Inferior parietal cortex (tissue), 1 donor: ENCODE data around the gene WDR1.

Experiments used
- DNase-seq: peaks from one replicate; pipeline ENCODE4 v3.0.0-alpha.2; 2016; ENCODE audit errors: extremely low spot score

WDR1 gene

GRCh38 chr4:10099499-10100325 is 16.9 kb downstream of the WDR1 start:
- DNase-seq, result no peak

DNA sequence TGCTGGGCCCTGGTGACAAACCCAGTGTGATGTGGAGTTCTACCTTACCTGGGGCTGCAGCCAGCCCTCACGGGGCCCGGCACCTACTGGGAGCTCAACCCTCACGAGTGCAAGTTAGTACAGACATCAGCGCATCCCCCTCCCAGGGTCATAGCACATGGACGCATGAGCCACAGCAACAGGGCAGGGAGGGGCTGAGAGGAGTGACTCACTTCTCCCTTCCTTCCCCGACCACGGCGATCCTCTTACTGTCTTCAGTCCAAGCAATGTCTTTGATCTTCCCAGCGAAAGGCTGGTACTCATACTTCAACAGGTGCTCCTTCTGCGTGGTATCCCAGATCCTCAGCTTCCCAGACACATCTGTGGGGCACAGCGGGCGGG is 17.8 kb downstream of the WDR1 start:
- DNase-seq, result no peak

GRCh38 chr4:10097906-10098779 is 18.5 kb downstream of the WDR1 start:
- DNase-seq, result no peak

DNA sequence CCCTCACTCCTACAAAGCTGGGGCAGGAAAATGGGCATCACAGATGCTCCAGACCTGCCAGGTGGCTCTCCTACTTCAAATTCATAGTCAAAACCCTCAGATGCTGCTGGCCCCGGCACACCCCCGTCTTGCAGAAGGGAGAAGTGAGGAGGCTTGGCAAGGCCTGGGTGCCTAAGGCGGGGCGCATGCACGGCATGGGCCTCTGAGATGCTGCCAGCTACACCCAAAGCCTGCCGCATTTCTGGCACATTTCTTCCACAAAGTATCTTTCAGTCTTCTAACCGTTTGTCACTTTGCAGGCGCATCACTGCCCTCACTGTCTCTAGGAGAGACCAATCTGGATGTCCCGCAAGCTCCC is 19.6 kb downstream of the WDR1 start:
- no peak for DNase-seq

DNA sequence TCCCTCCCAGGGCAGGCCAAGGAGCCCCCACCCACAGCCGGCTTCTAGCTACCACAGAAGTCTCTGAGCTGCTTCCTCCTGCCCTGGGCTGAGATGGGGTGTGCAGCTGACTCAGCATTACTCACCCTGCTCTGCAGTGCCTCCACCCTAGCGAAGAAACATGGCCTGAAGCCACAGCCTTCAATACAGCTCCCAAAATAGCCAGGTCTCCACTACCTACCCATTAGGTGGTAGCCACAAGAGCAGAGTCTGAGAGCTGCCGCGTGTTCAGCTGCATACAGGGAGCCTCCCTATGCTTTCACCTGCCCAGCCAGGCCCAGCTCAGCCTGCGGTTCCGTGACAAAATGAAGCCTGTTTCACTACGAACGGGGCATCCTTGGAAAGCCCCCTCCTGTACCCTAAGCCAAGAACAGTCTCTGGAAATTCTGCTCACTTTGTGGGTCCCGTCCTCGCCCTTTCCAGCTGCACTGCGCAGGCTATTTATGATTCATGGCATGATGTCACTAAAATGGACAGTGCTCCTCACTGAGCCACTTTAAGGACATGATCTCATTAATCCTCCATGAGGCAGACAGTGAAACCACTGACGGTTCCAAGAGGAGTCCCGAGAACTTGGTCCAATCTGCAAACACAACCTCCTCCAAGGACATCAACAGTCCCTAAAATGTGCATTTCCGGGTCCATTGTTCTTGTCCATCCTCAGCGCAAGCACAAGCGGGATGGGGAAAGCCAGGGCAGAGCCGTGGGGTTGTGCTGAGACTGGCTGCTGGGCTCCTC is 20.2 kb downstream of the WDR1 start:
- DNase-seq, result peak; percentile 49

- no peak for DNase-seq
These were observed 21.2 kb downstream of the WDR1 start for GRCh38 chr4:10095296-10095991.

DNA sequence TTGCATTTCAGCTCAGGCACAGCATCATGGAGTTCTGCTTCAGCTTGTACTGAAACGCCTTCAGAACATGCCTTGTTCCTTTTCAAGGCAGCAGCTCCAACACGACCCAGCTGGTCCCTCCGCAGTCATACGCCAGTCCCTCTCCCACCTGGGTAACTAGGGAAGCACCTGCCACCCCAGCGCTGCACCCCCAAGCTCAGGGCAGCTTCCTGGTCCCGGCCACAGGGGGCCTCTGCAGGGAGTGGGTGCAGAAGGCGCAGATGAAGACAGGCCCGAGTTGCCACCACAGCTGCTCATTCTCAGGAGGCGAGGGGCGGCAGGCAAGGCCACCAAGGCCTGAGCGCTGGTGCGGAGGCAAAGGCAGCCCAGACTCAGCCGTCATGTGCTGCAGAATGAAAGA is 21.8 kb downstream of the WDR1 start:
- no peak for DNase-seq

DNA sequence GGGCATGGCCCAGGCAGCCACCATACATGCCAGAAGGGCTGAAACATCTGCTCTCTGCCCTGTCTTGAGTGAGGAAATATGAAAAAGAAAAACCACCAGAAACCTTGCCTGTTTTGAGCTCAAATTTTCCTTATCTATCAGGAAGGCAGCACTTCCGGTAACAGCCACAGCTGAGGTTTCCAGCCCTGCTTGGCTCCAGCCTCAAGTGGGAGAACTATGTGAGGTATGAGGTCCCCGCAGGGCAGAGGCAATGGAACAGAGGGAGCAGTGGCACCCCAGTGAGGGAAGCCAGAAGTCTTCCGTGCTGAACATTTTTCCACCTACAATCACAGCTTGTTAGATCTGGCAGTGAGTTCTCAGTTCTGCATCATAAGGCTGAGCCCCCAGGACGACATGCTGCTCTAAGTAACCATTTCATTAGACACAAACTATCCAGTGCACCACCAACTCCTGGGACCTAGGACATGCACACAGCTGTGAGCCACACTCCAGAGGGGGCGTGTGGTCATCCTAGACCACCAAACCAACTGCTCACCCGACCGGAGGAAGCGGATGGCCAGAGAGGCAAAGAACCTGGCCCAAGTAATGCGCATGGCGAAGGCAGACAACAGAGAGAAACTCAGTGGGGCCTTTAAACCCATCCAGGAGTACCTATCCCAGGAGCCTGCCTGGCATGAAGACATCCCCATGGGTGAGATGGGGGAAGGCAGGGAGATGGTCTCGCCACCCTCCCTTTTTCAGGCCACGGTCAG is 22.6 kb downstream of the WDR1 start:
- DNase-seq, result no peak

DNA sequence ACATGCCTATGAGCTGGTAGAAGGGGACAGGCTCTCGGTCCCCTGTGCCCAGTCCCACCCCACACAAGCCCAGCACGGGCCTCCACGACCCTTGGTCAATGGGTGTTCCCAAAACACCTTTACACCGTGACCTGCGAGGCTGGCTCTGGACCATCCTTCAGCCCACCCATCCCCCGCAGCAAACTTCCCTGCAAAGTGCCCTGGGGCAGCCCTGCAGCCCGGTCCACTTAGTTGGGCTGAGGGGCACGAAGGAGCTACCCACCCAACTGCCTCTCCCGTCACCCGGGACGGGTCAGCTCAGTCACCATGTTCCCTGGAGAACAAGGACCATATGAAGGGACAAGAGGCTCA is 23.4 kb downstream of the WDR1 start:
- no peak for DNase-seq

DNA sequence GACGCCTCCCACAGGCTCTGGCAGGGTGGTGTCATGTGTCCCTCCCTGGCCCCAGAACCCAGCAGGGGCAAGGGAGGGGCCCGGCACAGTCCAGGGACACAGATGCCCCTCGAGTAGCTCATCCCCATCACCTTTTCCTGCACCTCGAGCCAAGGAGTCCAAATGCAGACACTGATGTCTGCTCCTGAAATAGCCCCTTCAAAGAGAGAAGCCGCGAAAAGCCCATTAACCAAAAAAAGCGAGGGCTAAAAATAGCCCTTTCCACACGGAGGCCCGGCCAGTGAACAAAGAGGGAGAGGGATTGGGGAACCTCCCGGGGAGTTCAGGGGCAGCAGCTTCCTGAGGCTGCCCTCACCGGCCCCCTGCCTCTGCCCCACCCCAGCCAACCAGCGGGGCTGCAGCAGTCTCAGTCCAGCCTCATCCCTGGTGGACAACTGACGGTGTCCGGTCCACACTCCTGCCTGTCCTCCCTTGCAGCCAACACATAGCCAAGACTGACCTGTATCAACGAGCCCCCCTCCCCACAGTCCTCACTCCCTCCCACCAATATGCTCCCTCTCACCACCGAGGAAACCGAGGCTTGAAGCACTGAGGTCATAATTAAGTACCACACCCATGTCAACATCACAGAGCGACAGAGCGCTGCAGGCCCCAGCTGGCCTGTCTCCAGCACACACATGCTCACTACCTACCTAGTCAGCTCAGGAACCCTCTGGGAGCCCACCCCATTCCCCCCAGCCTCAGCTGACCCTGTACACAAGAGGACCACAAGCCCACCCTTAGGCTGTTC is 23.9 kb downstream of the WDR1 start:
- DNase-seq, result no peak

GRCh38 chr4:10091531-10092181 is 24.9 kb downstream of the WDR1 start:
- DNase-seq, result no peak

GRCh38 chr4:10090467-10091250 is 25.9 kb downstream of the WDR1 start:
- no peak for DNase-seq

- no peak for DNase-seq
These were observed 27.3 kb downstream of the WDR1 start for GRCh38 chr4:10089346-10089745.

DNA sequence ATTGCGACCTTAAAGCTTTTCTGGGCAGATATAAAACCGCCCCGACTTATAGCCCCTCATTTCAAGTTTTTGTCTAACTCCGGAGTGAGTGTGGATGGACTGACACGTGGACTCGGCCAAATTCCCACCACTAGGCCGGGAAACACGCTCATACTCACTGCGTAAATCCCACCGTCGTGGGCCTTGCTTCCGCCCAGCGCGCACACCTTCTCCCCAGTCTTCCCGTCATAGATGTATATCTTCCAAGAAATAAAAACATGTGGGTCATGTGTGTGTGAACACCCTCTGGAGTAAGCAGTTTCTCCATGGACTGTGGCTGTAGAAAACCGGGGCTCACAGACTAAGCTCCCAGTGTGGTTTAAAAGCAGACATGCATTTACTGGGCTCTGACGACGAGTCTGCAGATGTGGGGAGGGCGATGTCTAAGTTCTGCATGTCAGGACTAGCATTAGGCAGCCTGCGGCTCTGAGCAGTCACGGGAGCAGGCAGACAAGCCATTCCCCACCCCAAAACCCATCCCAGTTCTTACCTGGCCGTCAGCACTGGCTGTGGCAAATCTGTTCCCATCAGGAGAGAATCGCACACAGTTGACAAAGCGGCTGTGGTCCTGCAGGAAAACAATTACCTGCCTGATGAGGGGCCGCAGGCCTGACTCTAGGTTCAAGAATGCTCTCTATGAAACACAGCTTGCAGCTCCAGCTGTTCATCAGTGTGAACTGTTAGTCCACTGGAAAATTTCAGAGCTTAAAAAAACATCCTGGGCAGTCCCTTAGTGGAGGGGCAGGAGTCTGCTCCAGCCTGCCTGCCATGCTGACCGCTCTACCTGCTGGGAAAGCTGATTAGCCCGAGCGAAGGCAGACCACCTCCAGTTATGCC is 28.2 kb downstream of the WDR1 start:
- no peak for DNase-seq

GRCh38 chr4:10087152-10087791 is 29.3 kb downstream of the WDR1 start:
- no peak for DNase-seq

DNA sequence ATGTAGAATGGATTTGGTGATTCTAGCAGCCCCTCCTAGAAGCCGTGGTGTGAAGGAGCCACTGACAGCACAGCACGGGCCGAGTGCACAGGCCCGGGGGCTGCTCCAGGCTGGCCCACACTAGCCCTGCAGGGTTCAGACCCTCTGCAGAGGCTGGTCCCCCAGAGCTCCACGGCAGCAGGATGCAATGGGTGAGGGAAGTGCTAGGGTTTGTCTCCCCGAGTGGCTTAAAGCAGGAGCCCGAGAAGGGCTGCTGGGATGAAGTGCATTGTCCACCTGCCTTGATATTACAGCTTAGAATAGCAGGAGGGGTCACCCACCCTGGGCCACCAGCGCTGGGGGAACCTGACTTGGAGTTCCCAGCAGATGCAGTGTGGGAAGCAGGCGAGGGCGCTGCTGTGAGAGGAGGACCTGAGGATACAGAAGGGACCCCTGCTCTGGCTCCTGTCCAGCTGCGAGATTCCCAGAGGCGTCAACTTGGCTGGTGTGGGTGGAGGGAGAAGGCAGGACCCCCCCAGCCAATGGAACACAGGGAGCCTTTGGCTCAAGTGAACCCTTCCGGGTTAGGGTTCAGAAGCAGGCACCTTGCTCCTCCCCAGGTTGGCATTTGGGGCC is 30.0 kb downstream of the WDR1 start:
- no peak for DNase-seq
